Spleen (tissue), 7 donors: ENCODE results near the gene SCN9A.

Source experiments
- CTCF ChIP-seq, 11 experiments: fragments of 200-600 bp in 7 of 11; fragments of 450-650 bp in 4 of 11; sonication (generic) in 4 of 11; IDR thresholded peaks in 8 of 11; conservative IDR thresholded peaks in 3 of 11; 1 replicate in 7 of 11; 2 replicates in 4 of 11; pipeline versions ENCODE4 v1.4.0 to v1.8.0; 2016 to 2021; ENCODE audit warnings: antibody characterized with exemption in 11 of 11, inconsistent platforms in 4 of 11, mild to moderate bottlenecking in 1 of 11
- POLR2A ChIP-seq, 3 donors: fragments of 450-650 bp; IDR thresholded peaks; one replicate each; pipeline ENCODE4 v1.5.1; 2017; ENCODE audit warnings: antibody characterized with exemption in 3 of 3, mild to moderate bottlenecking in 1 of 3
- POLR2AphosphoS5 ChIP-seq, 3 donors: sonication (generic); formaldehyde crosslinking; IDR thresholded peaks; one replicate each; pipeline ENCODE4 v1.5.1; 2017; ENCODE audit warnings: antibody characterized with exemption in 3 of 3
- donor health status: DM: no; HTN: no; CAD: no; lungs with moderate emphysema.
- donor health status: DM: no; HTN: no; CAD: no.
- donor health status: DM: no; HTN: no; CAD: no.

- TF ChIP-seq CTCF (IDR thresholded peaks at IDR 0.05 in 8 of 11, conservative IDR thresholded peaks at IDR 0.05 in 3 of 11): no peak
- TF ChIP-seq POLR2AphosphoS5 (IDR thresholded peaks at IDR 0.05): no peak
- TF ChIP-seq POLR2A (IDR thresholded peaks at IDR 0.05): no peak
Measured at GRCh38 chr2:166314022-166314759, 61.6 kb downstream of the SCN9A start.
